ENCODE measurements around the gene KRTAP25-1. TPM values are rescaled to one million over a fixed set of nuclear protein-coding genes. Genes with fewer than 3 reads are reported as not detected.

Gene KRTAP25-1
- total RNA-seq, 3 donors from 2014 or later: not detected

DNA sequence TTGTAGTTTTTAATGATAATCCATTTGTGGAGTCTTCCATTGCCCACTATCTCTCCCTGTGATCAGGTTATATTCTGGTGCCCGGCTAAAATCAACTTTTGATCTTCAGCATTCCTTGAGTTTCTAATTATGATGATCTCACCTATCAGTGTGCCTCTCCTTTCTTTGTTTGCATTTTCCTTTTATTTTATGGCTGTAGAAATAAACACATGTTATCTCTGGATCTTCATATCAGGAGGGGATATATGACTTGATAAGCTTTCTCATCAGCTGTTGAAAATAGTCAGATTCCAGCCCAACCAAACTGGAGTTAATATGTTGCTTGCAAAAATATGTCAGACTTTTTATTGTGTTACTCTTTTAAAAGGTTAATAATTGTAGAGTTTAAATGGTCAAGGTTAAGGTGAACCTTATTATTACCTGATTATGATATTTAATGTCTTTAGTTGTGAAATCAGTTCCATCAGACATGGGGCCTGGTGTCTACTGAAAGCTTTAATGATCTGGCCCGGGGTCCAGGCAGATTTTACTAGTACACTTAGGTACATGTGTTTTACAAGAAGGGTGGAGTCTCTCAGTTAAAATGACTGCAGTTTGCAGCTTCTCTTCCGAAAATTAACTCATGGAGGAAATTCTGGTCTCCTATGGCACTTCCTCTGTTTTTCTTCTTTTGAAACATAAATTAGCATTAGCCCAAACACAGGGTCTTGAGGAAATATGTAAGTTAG is 19.3 kb downstream of the KRTAP25-1 start:
- ATAC-seq: no peak
- Histone ChIP-seq H3K4me1 (ENCODE audit: low read depth) (peaks cover 4% of the 10 kb centered on the region), H3K9me3 (no peaks in the 10 kb centered on the region), H3K36me3 (ENCODE audit: low read depth) (no peaks in the 10 kb centered on the region), H3K4me3 (no peak overlapping the region)
- intact Hi-C loops (cut with DNase I, micrococcal nuclease): no loop called here
- TF ChIP-seq, protein P1, sequence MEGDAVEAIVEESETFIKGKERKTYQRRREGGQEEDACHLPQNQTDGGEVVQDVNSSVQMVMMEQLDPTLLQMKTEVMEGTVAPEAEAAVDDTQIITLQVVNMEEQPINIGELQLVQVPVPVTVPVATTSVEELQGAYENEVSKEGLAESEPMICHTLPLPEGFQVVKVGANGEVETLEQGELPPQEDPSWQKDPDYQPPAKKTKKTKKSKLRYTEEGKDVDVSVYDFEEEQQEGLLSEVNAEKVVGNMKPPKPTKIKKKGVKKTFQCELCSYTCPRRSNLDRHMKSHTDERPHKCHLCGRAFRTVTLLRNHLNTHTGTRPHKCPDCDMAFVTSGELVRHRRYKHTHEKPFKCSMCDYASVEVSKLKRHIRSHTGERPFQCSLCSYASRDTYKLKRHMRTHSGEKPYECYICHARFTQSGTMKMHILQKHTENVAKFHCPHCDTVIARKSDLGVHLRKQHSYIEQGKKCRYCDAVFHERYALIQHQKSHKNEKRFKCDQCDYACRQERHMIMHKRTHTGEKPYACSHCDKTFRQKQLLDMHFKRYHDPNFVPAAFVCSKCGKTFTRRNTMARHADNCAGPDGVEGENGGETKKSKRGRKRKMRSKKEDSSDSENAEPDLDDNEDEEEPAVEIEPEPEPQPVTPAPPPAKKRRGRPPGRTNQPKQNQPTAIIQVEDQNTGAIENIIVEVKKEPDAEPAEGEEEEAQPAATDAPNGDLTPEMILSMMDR (IDR thresholded peaks at IDR 0.05): no peak
- no peak for DNase-seq

DNA sequence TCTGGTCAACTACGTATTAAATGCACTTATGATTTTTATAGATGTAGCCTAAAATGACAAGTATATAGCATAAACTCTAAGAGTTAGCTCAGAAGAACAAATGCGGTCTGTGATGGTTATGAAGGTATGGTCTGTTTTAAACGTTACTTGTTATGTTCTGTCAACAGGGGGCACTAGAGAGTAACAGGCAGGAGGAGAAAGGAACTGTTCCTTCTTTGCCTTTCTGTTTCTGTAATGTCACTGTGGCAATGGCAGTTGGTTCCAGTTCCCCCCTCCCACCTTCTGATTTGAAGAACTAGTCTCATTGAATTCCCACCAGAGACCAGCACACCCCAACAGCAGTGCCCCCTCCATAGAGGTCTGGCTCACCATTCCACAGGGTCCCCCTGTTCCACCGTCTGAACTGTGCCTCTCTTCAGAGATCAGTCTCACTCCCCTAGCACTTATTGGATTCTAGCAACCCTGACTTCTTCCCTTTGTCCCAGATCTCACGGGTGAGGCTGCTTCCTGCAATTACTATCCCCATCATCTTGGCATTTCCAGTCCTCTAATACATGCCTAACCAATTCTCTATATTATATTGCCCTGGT is 20.6 kb downstream of the KRTAP25-1 start:
- Histone ChIP-seq H3K36me3 (ENCODE audit: low read depth) (no peaks in the 10 kb centered on the region), H3K4me3 (no peak overlapping the region), H3K4me1 (ENCODE audit: low read depth) (peaks cover 4% of the 10 kb centered on the region), H3K9me3 (no peaks in the 10 kb centered on the region)
- intact Hi-C loops (cut with DNase I, micrococcal nuclease): no loop called here
- no peak for DNase-seq
- TF ChIP-seq, protein P1 (IDR thresholded peaks at IDR 0.05): no peak
- peak; percentile 69 for ATAC-seq

DNA sequence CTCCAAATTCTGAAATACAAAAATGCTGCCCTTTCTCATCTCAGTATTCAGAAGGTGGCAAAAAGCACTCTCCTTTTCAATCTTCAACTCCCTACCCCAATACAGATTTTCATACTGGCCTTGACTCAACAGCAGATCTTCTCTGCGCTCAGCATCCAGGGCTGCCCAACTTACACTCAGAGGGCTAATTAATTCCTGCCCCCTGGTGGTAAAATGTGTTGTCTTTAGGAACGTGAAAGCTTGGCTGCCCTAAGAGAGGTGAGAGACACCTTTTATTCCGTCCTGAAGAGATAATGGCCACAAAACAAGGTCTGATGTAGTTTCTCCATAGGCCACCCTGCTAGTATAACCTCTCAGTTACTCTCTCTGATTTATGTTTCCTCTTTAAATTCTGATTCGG is 31.5 kb downstream of the KRTAP25-1 start:
- ATAC-seq: peak; percentile 53
- DNase-seq: peak in 1 of 3 donors; percentile 56
- intact Hi-C loops (cut with DNase I, micrococcal nuclease): no loop called here

DNA sequence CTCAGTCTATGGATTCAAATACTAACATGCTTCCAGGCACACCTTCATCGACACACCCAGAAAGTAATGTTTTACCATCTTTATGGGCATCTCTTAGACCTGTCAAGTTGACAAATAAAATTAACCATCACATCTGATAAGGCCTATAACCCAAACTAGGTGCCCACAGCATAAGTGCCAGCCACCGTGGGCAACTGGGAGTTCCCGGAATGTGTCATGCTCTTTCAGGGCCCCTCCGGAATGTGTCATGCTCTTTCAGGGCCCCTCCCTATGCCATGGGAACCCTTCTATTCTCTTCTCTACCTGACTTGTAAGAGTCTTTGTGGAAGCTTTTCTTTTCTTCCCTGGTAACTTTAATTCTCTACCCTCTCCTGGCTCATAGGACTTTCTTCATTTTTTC is 33.2 kb downstream of the KRTAP25-1 start:
- Histone ChIP-seq H3K4me3 (no peak overlapping the region), H3K4me1 (ENCODE audit: low read depth) (no peaks in the 10 kb centered on the region), H3K36me3 (ENCODE audit: low read depth) (no peaks in the 10 kb centered on the region), H3K9me3 (no peaks in the 10 kb centered on the region)
- intact Hi-C loops (cut with DNase I, micrococcal nuclease): no loop called here
- peak; percentile 91 for ATAC-seq
- peak in 2 of 3 donors; percentile 40 to 50 for DNase-seq
- TF ChIP-seq, protein P1 (IDR thresholded peaks at IDR 0.05): no peak

More for the DNA sequence above, 31.5 kb downstream of the KRTAP25-1 start:
- Histone ChIP-seq H3K4me3 (no peak overlapping the region), H3K36me3 (ENCODE audit: low read depth) (no peaks in the 10 kb centered on the region), H3K9me3 (no peaks in the 10 kb centered on the region), H3K4me1 (ENCODE audit: low read depth) (no peaks in the 10 kb centered on the region)
- TF ChIP-seq, protein P1 (IDR thresholded peaks at IDR 0.05): no peak

DNA sequence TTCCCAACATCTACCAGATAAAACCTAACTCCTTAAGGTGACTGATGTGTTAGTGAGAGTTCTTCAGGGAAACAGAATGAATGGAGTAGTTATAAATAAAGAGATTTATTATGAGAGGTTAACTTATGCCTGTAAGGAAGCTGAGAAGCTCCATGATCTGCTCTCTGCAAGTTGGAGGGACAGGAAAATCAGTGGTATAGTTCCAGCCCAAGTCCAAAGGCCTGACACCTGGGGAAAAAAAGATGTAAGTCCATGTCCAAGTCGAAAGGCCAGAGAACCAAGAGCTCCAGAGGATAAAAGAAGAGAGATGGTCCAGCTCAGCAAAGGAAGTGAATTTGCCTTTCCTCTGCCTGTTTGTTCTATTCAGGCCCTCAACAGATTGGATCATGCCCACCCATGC is 33.6 kb downstream of the KRTAP25-1 start:
- Histone ChIP-seq H3K9me3 (no peaks in the 10 kb centered on the region), H3K4me3 (no peak overlapping the region), H3K36me3 (ENCODE audit: low read depth) (no peaks in the 10 kb centered on the region), H3K4me1 (ENCODE audit: low read depth) (no peaks in the 10 kb centered on the region)
- DNase-seq: no peak
- peak; percentile 61 for ATAC-seq
- intact Hi-C loops (cut with DNase I, micrococcal nuclease): no loop called here
- TF ChIP-seq, protein P1 (IDR thresholded peaks at IDR 0.05): no peak
